ENCODE measurements around the gene KCND1.
A peak's percentile ranks its signal among the peaks of the same experiment; 100 is the strongest.
"Not testable (repeated sequence)": the region's sequence is repeated elsewhere in the genome, so short reads cannot be mapped to it uniquely, and the experiment has no call there.

The KCND1 gene

GRCh38 chrX:48971249-48972219 is at the start of gene KCND1:
KCND1 (minus strand) TSS chrX:48971844; CDS start chrX:48970271, 1,573 bp downstream.
- DNase-seq = peak; percentile 79

- no peak for DNase-seq
These were observed 48.1 kb upstream of the KCND1 start for GRCh38 chrX:49019599-49020249.

- DNase-seq = no peak
These were observed 47.4 kb upstream of the KCND1 start for GRCh38 chrX:49019050-49019449.

- no peak for DNase-seq
These were observed 32.1 kb upstream of the KCND1 start for GRCh38 chrX:49003696-49004095.

GRCh38 chrX:49002091-49002935 is 30.7 kb upstream of the KCND1 start, which contains the start of gene GRIPAP1:
GRIPAP1 (minus strand) TSS chrX:49002264; CDS start chrX:49002229, 35 bp downstream.
- DNase-seq = peak; percentile 88

- peak; percentile 32 for DNase-seq
These were observed 30.0 kb upstream of the KCND1 start for GRCh38 chrX:49001521-49002090.

GRCh38 chrX:49000636-49001035 is 29.0 kb upstream of the KCND1 start:
- DNase-seq = no peak

- no peak for DNase-seq
These were observed 27.4 kb upstream of the KCND1 start for GRCh38 chrX:48999030-48999429.

- DNase-seq = no peak
These were observed 26.7 kb upstream of the KCND1 start for GRCh38 chrX:48998391-48998790.

GRCh38 chrX:48997865-48998264 is 26.2 kb upstream of the KCND1 start:
- no peak for DNase-seq

- DNase-seq = no peak
These were observed 25.8 kb upstream of the KCND1 start for GRCh38 chrX:48997455-48997854.

GRCh38 chrX:48996969-48997368 is 25.3 kb upstream of the KCND1 start:
- no peak for DNase-seq

GRCh38 chrX:48992341-48992740 is 20.7 kb upstream of the KCND1 start:
- DNase-seq = no peak

- DNase-seq = no peak
These were observed 17.8 kb upstream of the KCND1 start for GRCh38 chrX:48989483-48989882.

- no peak for DNase-seq
These were observed 12.3 kb upstream of the KCND1 start for GRCh38 chrX:48983896-48984295.

- DNase-seq = no peak
These were observed 11.4 kb upstream of the KCND1 start for GRCh38 chrX:48983081-48983480.

- DNase-seq = no peak
These were observed 9.5 kb upstream of the KCND1 start for GRCh38 chrX:48981178-48981577.

GRCh38 chrX:48980341-48980740 is 8.7 kb upstream of the KCND1 start:
- DNase-seq = not testable (repeated sequence)

- DNase-seq = no peak
These were observed 6.6 kb upstream of the KCND1 start for GRCh38 chrX:48978226-48978625.

GRCh38 chrX:48976086-48976485 is 4.4 kb upstream of the KCND1 start:
- no peak for DNase-seq

GRCh38 chrX:48975541-48975940 is 3.9 kb upstream of the KCND1 start:
- DNase-seq = no peak

GRCh38 chrX:48975041-48975440 is 3.4 kb upstream of the KCND1 start:
- DNase-seq = no peak

- DNase-seq = no peak
These were observed 2.9 kb upstream of the KCND1 start for GRCh38 chrX:48974574-48974973.

Measured in fibroblast of skin of right quadriceps (primary cell).